Cerebellar cortex (tissue), 1 donor: ENCODE measurements around the gene NTM.
"Not testable (repeated sequence)": the region's sequence is repeated elsewhere in the genome, so short reads cannot be mapped to it uniquely, and the experiment has no call there.

Experiments used
- DNase-seq: peaks from one replicate; pipeline ENCODE4 v3.0.0-alpha.2; 2015; ENCODE audit warnings: low spot score

The NTM gene

DNA sequence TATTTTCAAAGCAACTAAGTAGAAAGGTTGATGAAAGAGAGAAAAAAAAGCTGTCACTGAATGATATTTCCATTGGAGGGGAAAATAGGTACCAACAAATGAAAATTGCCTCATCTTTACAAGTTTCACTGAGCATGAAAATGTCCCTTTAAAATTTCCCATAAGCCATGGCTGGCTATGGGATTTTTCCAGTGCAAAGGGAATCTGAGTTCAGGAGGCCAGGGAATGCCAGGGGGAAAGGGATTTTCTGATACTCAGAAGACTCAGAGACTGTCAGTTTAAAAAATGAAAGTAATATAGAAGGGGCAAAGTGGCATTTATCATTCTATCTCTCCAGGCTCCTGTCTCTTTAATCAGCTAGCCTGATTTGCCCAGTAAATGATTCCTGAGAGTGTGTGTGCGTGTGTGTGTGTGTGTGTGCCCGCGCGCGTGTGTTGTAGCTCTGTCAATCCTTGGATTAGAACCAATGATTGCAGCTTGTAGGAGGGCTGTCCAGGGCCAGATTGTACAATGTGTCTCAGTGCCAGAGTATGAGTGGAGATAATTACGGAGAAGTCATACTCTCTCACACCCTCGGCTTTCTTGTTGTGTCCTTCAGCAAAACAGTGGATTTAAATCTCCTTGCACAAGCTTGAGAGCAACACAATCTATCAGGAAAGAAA, at the start of gene NTM:
Gene NTM (plus strand): TSS at position 526 of the 662 bp plus-strand sequence.
- DNase-seq: peak; percentile 66

DNA sequence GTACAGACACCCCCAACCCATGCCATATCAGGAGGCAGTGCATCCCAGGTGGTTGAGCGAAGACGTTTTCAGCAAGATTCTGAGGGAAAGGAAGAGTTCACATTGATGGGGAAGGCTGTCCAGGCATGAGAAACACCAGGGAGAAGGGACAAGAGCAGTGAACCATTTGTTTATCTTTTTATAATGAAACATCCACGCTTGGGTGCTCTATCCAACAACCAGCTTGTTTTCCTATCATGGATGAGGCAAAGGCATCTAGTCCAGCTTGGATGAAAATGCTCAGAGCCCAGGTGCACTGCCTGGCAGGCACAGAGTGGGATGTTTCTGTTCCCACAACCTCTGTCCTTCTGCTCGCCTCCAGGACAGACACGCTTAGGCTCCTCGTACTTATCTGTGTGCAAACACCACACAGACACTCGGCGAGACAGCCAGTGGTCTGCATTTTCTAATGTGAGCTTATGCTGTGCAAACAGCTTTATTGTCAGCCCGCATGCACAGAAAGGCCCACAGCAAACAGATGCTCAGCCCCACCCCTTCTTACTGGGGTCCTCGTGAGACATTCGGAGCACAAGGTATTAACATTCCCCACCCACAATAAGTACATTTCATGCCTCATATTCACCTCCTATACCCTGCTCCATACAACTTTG, 45.4 kb upstream of the NTM start:
- no peak for DNase-seq

DNA sequence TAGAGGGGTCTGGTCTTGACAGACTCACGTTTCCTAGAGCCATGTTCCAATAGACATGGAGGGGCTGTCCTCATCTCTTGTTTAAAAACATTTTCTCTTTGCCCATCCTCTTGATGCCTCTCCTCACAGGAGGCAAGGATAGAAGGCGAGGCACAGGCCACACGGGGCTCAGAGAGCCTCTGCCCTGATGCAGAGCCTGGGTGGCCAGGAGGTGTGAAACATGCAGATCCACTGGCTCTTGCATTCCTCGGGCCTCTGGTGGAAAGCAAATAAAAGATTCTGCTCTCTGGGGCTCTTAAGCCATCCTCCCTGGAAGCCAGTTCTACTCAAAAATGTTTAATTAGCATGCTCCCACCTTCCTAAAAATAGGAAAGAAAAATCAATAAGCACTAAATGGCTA, 43.6 kb upstream of the NTM start:
- DNase-seq: no peak

DNA sequence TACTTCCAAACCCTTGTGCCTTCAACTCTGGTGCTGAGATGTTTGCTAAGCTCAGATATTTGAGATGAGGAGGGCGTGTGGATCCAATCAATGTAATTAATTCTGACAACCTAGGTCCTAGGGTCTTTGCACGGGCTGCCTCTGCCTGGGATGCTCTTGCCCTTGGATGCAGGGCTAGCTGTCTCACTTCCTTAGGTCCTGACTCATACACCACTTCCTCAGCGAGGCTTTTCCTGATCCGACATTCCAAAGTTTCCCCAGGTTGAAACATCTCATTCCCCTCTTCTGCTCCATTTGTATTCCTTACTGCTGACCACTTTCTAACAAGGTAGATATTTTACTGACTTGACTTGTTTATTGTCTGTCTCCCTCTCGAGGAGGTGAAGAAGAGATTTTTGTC, 43.0 kb upstream of the NTM start:
- no peak for DNase-seq

DNA sequence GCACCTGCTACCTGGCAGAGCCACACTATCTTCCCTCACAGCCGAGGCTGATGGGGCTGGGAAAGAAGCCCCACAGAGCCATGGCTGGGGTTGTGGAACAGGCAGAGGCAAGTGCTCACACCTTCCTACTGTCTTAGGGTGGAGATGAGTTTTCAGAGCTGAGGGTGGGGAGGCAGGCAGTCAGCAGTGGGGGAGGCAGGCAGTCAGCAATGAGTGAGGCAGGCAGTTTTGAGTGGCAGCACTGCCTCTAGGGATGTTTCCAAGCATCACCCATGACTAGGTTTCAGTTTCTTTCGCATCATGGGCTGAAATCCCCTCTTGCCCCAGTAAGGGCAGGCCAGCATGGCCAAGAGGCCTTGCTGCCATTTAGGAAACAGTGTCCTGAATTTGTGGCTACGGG, 41.6 kb upstream of the NTM start:
- no peak for DNase-seq

DNA sequence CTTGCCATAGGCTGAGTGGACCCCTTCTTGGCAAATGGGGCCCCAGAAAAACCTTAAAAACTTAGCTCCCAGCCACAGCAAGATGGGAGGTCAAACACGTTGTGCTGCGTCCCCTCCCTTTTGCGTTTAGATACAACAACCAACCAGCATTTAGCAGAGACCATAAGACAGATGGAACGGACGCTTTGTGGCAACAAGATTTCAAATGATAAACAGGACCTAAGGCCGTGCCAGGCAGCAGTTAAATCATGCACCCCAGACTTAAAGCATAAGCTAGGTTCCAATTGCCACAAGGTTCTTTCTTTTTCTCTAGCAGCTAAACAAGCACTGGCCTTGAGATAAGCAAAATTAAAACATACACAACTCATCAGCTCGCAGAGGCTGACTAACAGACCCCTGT, 39.4 kb upstream of the NTM start:
- no peak for DNase-seq

DNA sequence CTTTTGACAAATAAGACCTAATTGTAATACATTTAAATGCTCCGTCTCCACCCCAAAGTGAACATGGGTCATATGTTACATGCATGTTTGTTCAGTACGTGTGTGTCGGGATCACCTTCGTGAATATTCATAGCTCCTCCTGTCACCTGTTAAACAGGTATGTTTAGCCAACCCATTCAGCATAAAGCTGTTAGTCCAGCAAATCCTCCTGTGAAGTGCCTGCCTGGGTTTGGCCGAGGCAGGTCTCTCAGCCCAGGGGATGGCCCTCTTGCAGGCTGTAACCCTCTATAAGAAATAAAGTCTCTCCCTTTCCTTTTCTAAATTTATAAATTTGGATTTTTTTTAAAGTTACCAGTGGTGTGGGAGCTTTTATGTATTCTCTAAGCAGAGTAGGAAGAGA, 38.9 kb upstream of the NTM start:
- DNase-seq: no peak

DNA sequence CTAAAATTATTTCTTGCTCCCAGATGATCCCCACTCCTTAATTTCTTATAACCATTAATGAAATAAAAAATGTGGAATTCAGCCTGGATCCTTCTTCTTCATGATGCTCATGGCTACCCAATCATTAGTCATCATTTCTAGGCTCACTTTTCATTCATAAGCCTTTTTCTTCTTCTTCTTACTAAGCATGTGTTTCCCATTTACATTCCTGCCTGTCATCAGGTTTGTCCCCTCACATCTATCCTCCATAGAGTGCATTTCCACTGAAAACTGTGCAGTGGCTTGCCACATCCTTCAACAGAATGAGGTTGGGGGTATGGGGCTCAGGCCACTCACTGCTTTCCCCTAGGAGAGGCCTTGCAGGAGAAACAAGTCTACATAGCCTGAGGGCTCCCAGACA, 35.8 kb upstream of the NTM start:
- no peak for DNase-seq

DNA sequence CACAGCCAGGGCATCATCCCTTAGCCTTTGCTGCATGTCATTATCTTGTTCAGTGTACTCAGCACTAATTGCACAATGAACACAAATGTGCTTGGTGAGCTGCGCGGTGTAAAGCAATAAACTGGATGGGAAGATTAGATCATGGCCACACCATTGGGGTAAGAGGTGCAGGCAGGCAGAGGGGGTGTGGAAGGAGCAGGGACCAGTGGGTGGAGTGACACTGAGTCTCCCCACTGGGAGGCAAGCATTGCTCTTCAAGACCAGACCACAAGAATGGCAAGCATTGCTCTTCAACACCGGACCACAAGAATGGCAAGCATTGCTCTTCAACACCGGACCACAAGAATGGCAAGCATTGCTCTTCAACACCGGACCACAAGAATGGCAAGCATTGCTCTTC, 28.5 kb upstream of the NTM start:
- DNase-seq: not testable (repeated sequence)

DNA sequence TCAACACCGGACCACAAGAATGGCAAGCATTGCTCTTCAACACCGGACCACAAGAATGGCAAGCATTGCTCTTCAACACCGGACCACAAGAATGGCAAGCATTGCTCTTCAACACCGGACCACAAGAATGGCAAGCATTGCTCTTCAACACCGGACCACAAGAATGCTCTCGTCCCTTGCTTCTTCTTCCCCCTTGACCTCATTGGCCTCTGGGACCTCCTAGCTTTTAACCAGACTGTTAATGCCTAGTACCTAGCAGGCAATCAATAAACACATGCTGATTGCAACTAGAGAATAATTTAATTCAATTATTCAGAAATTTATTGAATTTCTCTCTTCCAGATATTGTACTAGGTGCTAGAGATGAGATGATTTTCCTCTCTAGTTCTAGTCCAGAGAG, 28.0 kb upstream of the NTM start:
- not testable (repeated sequence) for DNase-seq

DNA sequence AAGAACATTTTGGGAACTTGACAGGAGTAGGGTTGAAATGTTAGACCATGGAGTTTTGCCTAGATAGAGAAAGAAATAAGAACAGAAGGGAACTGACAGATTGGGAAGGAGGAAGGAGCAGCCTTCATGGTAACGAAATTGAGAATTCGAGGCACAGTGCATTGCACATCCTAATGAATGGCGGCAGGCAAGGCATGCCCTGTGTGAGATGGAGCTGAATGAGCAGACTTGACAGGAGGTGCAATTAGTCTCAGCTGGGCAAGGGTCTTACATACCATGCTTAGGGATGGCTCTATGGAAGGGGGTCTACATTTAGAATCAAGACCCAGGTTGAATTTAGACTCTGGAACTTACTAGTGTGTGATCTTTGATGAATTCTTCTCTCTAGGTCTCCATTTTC, 25.0 kb upstream of the NTM start:
- DNase-seq: no peak

DNA sequence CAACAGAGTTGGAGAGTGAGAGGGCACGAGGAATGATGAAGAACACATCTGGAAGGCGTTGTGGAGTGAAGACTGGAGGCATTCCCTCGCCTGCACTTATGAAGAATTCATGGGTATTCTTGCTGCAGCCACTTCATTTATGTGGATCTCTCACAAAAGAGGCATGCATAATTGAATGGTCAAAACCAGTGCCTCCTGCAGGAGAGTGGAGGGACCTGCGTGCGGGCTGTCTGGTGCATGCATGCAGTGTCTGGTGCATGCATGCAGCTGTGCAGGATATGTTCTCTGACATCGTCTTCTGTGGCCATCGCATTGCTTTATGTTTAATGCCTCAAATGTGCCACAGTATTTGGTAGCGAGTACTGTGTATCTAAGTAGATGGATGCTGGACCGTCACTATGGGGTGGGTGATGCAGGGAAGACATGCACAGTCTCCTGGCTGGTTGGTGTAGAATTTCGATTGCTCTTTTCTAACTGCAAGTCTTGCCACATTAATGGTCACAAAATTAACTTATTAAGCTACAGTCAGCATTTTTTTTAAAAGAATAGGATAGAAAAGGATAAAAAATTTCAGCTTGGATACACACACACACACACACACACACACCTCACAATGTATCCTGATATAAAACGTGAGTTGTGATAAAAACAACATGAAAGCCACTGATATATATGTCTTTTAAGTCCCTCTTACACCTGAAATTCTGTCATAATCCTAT, 20.9 kb upstream of the NTM start:
- DNase-seq: no peak

DNA sequence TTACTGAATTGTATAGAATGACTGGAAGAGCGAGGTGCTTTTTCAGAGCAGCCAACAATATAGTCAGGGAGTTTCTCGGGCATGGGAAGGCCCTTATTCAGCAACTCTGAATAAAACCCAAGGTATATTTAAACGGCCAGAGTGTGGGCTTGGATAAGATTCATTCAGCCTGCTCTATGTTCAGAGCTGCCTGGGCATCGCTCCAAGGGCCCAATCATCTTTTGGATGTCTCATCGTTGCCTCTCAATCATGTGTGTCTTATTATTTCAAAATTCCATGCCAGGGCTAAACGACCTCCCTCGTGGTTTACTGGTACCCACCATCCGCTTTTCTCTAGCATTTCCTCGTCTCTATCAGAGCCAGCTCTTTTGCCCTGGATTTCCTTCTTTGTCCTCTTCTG, 19.5 kb upstream of the NTM start:
- DNase-seq: no peak

DNA sequence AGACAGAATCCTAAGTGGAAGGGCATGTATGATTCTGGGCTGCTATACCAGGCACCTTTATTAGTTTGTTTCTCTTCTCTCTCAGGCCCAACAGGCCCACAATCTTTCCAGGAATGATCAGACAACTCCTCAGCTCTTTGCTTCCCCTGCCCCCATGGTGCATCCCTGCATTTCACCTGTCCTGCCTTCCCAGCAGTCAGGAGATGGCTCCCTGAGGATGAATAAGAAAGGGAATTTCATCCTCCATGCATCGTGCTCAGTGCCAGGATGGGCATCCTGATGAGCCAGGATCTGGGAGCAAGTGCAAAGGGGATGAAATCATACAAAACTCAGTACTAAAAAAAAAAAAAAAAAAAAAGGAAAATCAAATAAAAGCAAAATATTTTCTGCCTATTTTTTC, 18.6 kb upstream of the NTM start:
- DNase-seq: no peak

DNA sequence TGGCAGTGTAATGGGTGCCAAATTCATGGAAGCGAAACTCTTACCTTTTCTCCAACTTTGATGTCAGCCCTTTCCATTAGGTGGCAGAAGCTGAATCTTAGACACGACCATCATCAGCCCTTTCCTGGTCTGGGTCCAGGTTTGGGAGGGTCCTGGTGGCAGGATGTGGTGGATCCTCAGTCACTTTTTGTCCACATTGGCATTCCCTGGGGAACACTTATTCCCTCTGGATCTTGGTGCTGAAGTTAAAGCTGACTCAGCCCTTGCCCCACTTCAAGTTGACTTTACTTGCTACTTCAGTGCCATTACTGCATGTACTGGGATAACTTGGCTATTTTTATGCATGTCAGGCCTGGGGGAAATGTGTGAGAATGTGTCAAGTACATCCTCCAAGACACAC, 16.6 kb upstream of the NTM start:
- DNase-seq: no peak

DNA sequence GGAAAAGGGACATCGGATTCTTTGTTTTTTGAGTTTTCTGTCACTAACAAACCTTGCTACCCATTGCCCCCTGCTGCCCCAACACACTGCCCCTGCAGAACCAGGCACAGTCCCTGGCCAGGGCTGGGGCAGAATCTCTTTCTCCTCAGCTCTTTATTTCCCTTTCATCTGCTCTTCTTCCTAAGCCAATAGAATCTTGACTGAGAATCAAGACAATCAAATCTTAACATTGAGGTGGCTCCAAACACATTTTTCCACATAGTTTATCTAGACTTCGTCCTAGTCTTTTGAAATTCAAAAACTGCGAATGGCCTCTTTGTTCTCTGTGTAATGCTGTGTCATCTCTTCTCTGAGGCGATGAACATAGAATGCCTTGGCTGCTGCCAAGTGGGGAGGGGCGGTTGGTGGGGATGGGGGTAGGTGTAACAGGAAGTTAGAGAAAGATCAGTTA, 16.1 kb upstream of the NTM start:
- DNase-seq: no peak

DNA sequence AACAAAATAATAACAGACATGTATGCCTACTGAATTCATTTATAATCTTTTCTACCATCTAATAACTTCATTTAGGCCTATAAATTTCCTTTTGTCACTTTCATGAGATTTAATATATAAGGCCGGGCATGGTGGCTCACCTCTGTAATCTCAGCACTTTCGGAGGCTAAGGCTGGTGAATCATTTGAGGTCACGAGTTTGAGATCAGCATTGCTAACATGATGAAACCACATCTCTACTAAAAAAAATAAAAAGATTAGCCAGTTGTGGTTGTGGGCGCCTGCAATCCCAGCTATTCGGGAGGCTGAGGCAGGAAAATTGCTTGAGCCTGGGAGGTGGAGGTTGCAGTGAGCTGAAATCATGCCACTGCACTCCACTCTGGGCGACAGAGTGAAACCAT, 14.2 kb upstream of the NTM start:
- DNase-seq: no peak

DNA sequence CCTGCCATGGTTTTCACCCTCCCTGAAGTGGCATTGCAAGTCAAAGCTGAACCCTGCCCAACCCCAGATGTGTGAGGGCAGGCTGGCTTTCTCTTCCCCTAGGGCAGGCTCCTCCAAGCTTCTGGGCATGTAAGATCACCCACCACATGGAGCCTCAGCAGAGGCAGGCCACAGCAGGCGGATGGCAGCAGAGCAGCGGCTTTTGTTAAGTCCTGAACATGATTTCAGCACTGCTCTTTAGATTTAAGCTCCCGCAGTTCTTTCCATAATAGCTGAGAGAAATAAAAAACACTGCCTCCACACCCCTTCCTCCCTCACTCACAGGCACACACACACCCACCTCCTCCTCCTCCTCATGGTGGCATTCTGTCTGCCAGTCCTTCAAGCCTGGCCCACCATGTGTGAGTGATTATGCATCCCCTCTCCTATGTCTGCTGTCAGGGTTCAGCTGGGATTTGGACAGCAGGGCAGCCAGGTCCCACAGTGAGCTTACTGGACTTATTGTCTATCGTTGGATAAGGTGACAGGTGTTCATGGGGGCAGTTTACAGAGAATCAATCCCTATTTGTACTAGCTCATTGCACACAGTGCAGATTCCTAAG, 5.0 kb upstream of the NTM start:
- no peak for DNase-seq

DNA sequence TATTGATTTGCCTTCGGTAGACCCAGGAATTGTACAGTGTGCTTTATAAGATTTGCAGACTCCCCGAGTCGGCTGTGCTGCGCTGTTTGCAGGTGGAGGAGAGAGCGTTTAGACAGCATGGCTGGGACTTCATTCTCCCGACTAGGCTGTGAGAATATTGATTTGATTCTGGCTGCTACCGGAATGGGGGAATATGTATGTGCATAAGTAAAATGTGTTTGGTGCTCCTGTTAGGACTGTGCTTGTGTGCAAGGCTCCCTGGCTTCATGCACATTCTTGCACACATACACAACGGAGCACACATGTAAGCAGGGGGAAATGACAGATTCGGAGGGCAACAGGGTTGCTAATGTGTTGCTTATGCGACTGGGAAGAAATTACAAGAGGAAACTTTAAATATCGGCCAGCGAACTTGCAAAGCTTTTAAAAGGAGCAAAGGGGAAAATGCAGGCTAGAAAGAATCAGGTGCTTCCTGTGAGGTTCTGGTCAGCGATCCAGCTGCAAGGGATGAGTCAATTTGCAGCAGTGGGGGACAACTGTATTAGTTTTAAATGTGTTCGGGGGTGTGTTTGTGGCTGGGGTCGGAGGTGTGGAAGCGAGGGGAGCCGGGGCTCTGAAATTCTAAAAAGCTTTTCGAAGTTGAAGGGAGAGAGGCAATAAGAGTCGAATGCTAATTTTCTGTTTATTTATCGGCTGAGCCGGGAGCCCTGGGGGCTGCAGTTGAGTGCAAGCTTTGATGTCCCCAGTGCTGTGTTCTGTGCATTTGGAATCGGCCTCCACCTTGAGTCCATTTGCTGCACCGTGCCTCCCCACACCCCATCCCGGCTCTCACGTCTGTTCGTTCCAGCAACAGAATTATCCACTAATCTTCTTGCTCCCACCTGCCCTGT, 731 bp downstream of the NTM start:
- peak; percentile 9 for DNase-seq

DNA sequence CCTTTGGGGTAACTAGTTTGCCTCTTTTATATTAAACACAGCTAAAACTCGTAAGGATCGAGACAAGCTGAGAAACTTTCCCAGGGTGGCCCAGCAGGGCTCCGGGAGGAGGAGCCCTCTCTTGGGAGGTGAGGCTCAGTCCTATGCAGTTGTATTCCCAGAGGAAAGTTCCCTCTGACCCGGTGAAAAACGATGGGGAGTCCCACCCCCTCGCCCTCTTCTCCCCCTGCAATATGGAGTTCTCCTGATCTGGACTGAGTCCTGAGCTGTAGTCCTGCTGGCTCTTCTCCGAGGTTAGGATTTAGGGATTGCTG, 1.3 kb downstream of the NTM start:
- no peak for DNase-seq

DNA sequence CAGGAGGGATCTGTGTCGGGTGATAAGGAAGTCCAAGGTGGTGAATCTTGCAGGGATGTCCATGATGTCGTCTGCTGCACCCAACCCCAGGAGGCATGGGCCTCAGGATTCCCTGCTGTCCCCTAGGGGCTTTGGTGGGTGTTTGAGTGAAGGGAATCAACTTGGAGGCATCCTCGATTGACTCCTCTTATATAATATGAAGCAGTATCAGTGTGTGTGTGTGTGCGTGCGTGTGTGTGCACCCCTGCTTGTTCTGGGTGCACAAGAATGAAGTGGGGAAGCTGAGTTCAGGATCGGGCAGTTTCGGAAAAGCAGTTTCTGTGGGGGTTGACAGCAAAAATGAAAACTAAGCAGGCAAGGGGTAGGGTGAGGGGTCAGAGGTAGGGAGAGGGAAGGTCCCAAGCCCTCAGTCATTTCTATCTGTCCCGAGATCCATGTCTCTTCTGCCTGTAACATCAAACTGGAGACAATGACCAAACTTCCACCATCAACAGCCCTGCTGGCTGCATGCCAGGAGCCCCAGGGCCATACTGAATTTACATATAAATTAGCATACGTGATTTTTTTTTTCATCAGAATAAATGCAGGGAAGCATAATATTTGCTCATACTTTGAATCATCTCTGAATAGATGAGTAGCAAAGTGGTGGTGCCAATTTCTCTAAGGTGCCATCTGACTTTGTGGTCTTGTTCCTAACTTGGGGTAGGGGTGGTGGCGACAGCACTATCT, 2.0 kb downstream of the NTM start:
- no peak for DNase-seq
